Endothelial cell of umbilical vein (primary cell): ENCODE data around the gene SRSF2. TPM values are rescaled to one million over a fixed set of nuclear protein-coding genes. Genes with fewer than 3 reads are reported as not detected.

Experiments
- BruUV-seq: library from RNA; stranded (reverse); fragments of 400-500 nt; replicated peaks from 2 replicates; lab custom pipeline; 2021; lab: Mats Ljungman, UMichigan
- CTCF ChIA-PET: fragments of 300-600, 350-600 bp; sonication (Branson Sonifier 250); formaldehyde crosslinking; loops from one replicate; lab custom pipeline; 2021; ENCODE audit warnings: antibody characterized with exemption, inconsistent platforms; lab: Charles Lee
- POLR2A ChIA-PET: fragments of 300-600, 350-600 bp; sonication (Branson Sonifier 250); formaldehyde crosslinking; loops from one replicate; lab custom pipeline; 2021; ENCODE audit warnings: antibody characterized with exemption, inconsistent platforms; lab: Charles Lee
- DNase-seq: peaks from one replicate; pipeline ENCODE4 v3.0.0-alpha.2; 2011; ENCODE audit warnings: low read depth, low spot score
- FAIRE-seq: peaks from 2 replicates; lab custom pipeline; 2011; peaks lifted over from hg19 to GRCh38; lab: Jason Lieb, UNC
- H2AFZ ChIP-seq: 2 replicates; pipeline ENCODE4 v1.6.0; 2012; ENCODE audit warnings: low read depth, low read length, control low read depth, inconsistent platforms
- H3K27ac ChIP-seq: 2 replicates; pipeline ENCODE4 v1.5.1; 2011; ENCODE audit warnings: low read depth, mild to moderate bottlenecking, control low read depth, low read length, moderate library complexity; ENCODE audit not compliant: insufficient read depth
- H3K27me3 ChIP-seq, 2 experiments: 2 replicates each; pipeline versions ENCODE4 v1.6.0 to v1.6.1; 2011; ENCODE audit warnings: low read length in 2 of 2, mixed read lengths in 1 of 2; ENCODE audit not compliant: control insufficient read depth in 2 of 2, insufficient read depth in 2 of 2
- H3K36me3 ChIP-seq, 2 experiments: 2 replicates in 1 of 2; 3 replicates in 1 of 2; pipeline ENCODE4 v1.5.1; 2011; ENCODE audit warnings: low read length in 2 of 2, mild to moderate bottlenecking in 1 of 2, moderate library complexity in 1 of 2; ENCODE audit not compliant: control insufficient read depth in 2 of 2, insufficient read depth in 2 of 2; ENCODE audit errors: extremely low read depth in 1 of 2
- H3K4me1 ChIP-seq: 3 replicates; pipeline ENCODE4 v1.5.1; 2011; ENCODE audit warnings: mild to moderate bottlenecking, low read length; ENCODE audit not compliant: control insufficient read depth, insufficient read depth; ENCODE audit errors: extremely low read depth
- H3K4me2 ChIP-seq: 2 replicates; pipeline ENCODE4 v1.6.1; 2011; ENCODE audit warnings: low read length, control low read depth, mixed read lengths; ENCODE audit not compliant: insufficient read depth
- H3K4me3 ChIP-seq, 3 experiments: fragments of 200-600 bp in 1 of 3; sonication (generic), shearing (Covaris generic) in 1 of 3; replicated peaks in 1 of 3; 2 replicates each; pipeline ENCODE4 v1.5.1; 2011 to 2016; ENCODE audit warnings: control low read depth in 3 of 3, low read length in 3 of 3, mild to moderate bottlenecking in 2 of 3, inconsistent platforms in 1 of 3, low read depth in 1 of 3, moderate library complexity in 1 of 3; ENCODE audit not compliant: insufficient read depth in 1 of 3
- H3K79me2 ChIP-seq: 2 replicates; pipeline ENCODE4 v1.6.0; 2012; ENCODE audit warnings: low read length, inconsistent platforms; ENCODE audit not compliant: control insufficient read depth, insufficient read depth
- H3K9ac ChIP-seq: replicated peaks from 2 replicates; pipeline ENCODE3; 2011; ENCODE audit warnings: low read length, control low read depth; ENCODE audit not compliant: insufficient read depth; ENCODE audit errors: extremely low read depth
- H3K9me1 ChIP-seq: replicated peaks from 3 replicates; pipeline ENCODE4 v1.6.0; 2011; ENCODE audit warnings: mild to moderate bottlenecking, low read length; ENCODE audit not compliant: control insufficient read depth, insufficient read depth; ENCODE audit errors: extremely low read depth
- H3K9me3 ChIP-seq: replicated peaks from 2 replicates; pipeline ENCODE4 v1.5.1; 2012; ENCODE audit warnings: low read length, inconsistent platforms; ENCODE audit not compliant: control insufficient read depth, insufficient read depth
- H4K20me1 ChIP-seq: replicated peaks from 2 replicates; pipeline ENCODE3; 2011; ENCODE audit warnings: mild to moderate bottlenecking, low read length; ENCODE audit not compliant: control insufficient read depth, insufficient read depth; ENCODE audit errors: extremely low read depth
- CTCF ChIP-seq, 2 donors: IDR thresholded peaks; 1 replicate in 1 of 2; 2 replicates in 1 of 2; pipeline ENCODE4 v1.5.1; 2011; ENCODE audit warnings: low read length in 2 of 2, mild to moderate bottlenecking in 2 of 2, moderate library complexity in 2 of 2, control low read depth in 1 of 2, inconsistent platforms in 1 of 2, low read depth in 1 of 2; ENCODE audit not compliant: insufficient read depth in 1 of 2; ENCODE audit errors: extremely low read depth in 1 of 2
- EZH2 ChIP-seq: IDR thresholded peaks from 2 replicates; pipeline ENCODE4 v1.6.1; 2012; ENCODE audit warnings: borderline replicate concordance, low read depth, mild to moderate bottlenecking, moderate library complexity, low read length, inconsistent platforms; ENCODE audit not compliant: severe bottlenecking
- FOS ChIP-seq: IDR thresholded peaks from 2 replicates; pipeline ENCODE4 v1.6.1; 2011; ENCODE audit warnings: mild to moderate bottlenecking, low read length, moderate library complexity, borderline replicate concordance; ENCODE audit not compliant: insufficient read depth
- GATA2 ChIP-seq: IDR thresholded peaks from 2 replicates; pipeline ENCODE4 v1.7.0; 2011; ENCODE audit warnings: low read depth, mild to moderate bottlenecking, moderate library complexity, mixed read lengths, low read length; ENCODE audit not compliant: insufficient read length, insufficient read depth
- JUN ChIP-seq: IDR thresholded peaks from 2 replicates; pipeline ENCODE4 v1.6.1; 2011; ENCODE audit warnings: borderline replicate concordance, low read depth; ENCODE audit not compliant: insufficient read length, insufficient read depth
- MAX ChIP-seq: IDR thresholded peaks from 2 replicates; pipeline ENCODE4 v1.6.1; 2011; ENCODE audit not compliant: insufficient read depth, insufficient read length
- MYC ChIP-seq: IDR thresholded peaks from one replicate; pipeline ENCODE4 v1.6.1; 2011; ENCODE audit warnings: mild to moderate bottlenecking, low read depth, low read length
- POLR2A ChIP-seq: IDR thresholded peaks from 2 replicates; pipeline ENCODE4 v1.6.1; 2012; ENCODE audit warnings: low read depth, mild to moderate bottlenecking, control low read depth, low read length
- POLR2AphosphoS5 ChIP-seq: IDR thresholded peaks from 2 replicates; pipeline ENCODE4 v1.6.1; 2012; ENCODE audit warnings: low read depth, mild to moderate bottlenecking, control low read depth, low read length, moderate library complexity; ENCODE audit not compliant: insufficient read depth
- dilution Hi-C: fragments of 300-500 bp; cut with MboI; formaldehyde crosslinking; loops from one replicate; pipeline ENCODE4 v1.15.0; 2019; ENCODE audit warnings: low sequenced_read_pairs; ENCODE audit not compliant: extremely low pct_ligation_motif_present
- intact Hi-C: fragments of 100-400 bp; cut with micrococcal nuclease; formaldehyde crosslinking; loops from one replicate; pipeline ENCODE4 v1.10.0; 2022
- microRNA counts: library from miRNA; unstranded; fragments of <30 nt; microRNA quantifications from one replicate; lab custom pipeline; 2016
- microRNA-seq: library from miRNA; unstranded; fragments of <30 nt; microRNA quantifications from one replicate; pipeline ENCODE4 v1.2.0, GENCODE V29; 2021; ENCODE audit warnings: borderline number of aligned reads, borderline replicate concordance
- polyA plus RNA-seq, 4 experiments: library from polyadenylated mRNA; depleted of rRNA in 3 of 4; stranded (reverse) in 3 of 4; unstranded in 1 of 4; fragments of >200 nt; gene quantifications; 2 replicates each; pipeline versions ENCODE4 v1.2.1 to v1.2.3, GENCODE V29; 2011 to 2012; ENCODE audit warnings: missing spikeins in 1 of 4
- small RNA-seq: library from RNA; depleted of rRNA; stranded (forward); fragments of <200 nt; gene quantifications from one replicate; pipeline ENCODE3, GENCODE V24; 2012; ENCODE audit warnings: low replicate concordance, low read depth; ENCODE audit not compliant: insufficient read depth, insufficient read length
- total RNA-seq: library from RNA; stranded (reverse); gene quantifications from 2 replicates; pipeline ENCODE4 v1.2.3, GENCODE V29; 2021

SRSF2 gene
- total and polyA plus RNA-seq, 2 donors (not counting 3 experiments of a cell fraction or from before 2014, with no cell fraction given) = 283 to 307 TPM

- DNase-seq (no peak), FAIRE-seq (no peak)
- dilution Hi-C loops = no loop called here
- H3K27me3 ChIP-seq = no peaks in the 10 kb centered on the region
- H3K9me3 ChIP-seq = no peaks in the 10 kb centered on the region
- H3K9me1 ChIP-seq = no peaks in the 10 kb centered on the region
- intact Hi-C loops = no loop called here
- ChIA-PET CTCF (interaction anchor here (0.9 to 1.4 kb wide), 2 partner anchors 13 to 26 kb away, joined by 3 read pairs; no protein-coding TSS in a partner anchor), POLR2A (no interaction called here)
- no TSS peak for BruUV-seq
- no peak overlapping the region for H2AFZ ChIP-seq
- H3K79me2 ChIP-seq = no peaks in the 10 kb centered on the region
- peaks cover 0 to 7% of the 10 kb centered on the region in 2 experiments for H3K36me3 ChIP-seq
- no peak overlapping the region for H3K4me2 ChIP-seq
- no peaks in the 10 kb centered on the region for H4K20me1 ChIP-seq
- TF ChIP-seq MAX (no peak), CTCF (IDR thresholded peaks at IDR 0.05; ENCODE audit: extremely low read depth in 1 of 2, insufficient read depth in 1 of 2, low read depth in 1 of 2, low read length in 2 of 2) (no peak), EZH2 (no peak), FOS (no peak), POLR2A (no peak), POLR2AphosphoS5 (no peak), GATA2 (no peak), MYC (no peak), JUN (no peak)
- H3K27ac ChIP-seq = no peak overlapping the region
- no peak overlapping the region for H3K4me3 ChIP-seq
- peaks cover 14% of the 10 kb centered on the region for H3K4me1 ChIP-seq
- no peak overlapping the region for H3K9ac ChIP-seq
Observed at GRCh38 chr17:76684756-76685155, 52.4 kb downstream of the SRSF2 start.

MicroRNAs within 50 kb of the gene (microRNA counts, 767-probe panel; counts per million panel counts)
- 723 counts per million, percentile 96 among the panel's probes with 10 or more counts for microRNA hsa-miR-636 (lab: Ali Mortazavi, UCI)

Small RNAs within 50 kb of the gene (microRNA-seq; reads per million reads assigned to microRNA genes)
- not detected for gene MIR636

Small RNAs within 50 kb of the gene (small RNA-seq; reads per million reads assigned to genes)
- gene AC005837.3 (not detected), gene RF02271 (not detected), gene RNU6-97P (2.2 reads per million, percentile 4 among the genes with 10 or more reads in this experiment), gene RNY4P36 (not detected)

Other genes with a start within 250 kb of the SRSF2 start
- gene RHBDF2, start 235.9 kb downstream of the SRSF2 start, total RNA-seq = 38.5 and 42.6 TPM in 2 replicates
- 25.5 and 35.0 TPM in 2 replicates for gene RHBDF2, start 235.9 kb downstream of the SRSF2 start, polyA plus RNA-seq
- gene CYGB, start 199.6 kb downstream of the SRSF2 start, total RNA-seq = 0.42 and 0.91 TPM in 2 replicates
- gene CYGB, start 199.6 kb downstream of the SRSF2 start, polyA plus RNA-seq = 0.22 and 0.51 TPM in 2 replicates
- gene PRCD, start 197.3 kb downstream of the SRSF2 start, total RNA-seq = not detected in 2 replicates
- not detected in 2 replicates for gene PRCD, start 197.3 kb downstream of the SRSF2 start, polyA plus RNA-seq
- gene ST6GALNAC2, start 151.5 kb downstream of the SRSF2 start, total RNA-seq = 0.69 and 1.7 TPM in 2 replicates
- 0.59 and 0.76 TPM in 2 replicates for gene ST6GALNAC2, start 151.5 kb downstream of the SRSF2 start, polyA plus RNA-seq
- 0.55 TPM in 1 of 2 replicates, not detected in the other for gene ST6GALNAC1, start 93.6 kb downstream of the SRSF2 start, total RNA-seq
- gene ST6GALNAC1, start 93.6 kb downstream of the SRSF2 start, polyA plus RNA-seq = 0.19 and 0.25 TPM in 2 replicates
- 85.5 and 95.8 TPM in 2 replicates for gene MXRA7, start 26.4 kb downstream of the SRSF2 start, total RNA-seq
- 42.0 and 49.5 TPM in 2 replicates for gene MXRA7, start 26.4 kb downstream of the SRSF2 start, polyA plus RNA-seq
- 36.6 and 41.6 TPM in 2 replicates for gene JMJD6, start 10.7 kb downstream of the SRSF2 start, total RNA-seq
- gene JMJD6, start 10.7 kb downstream of the SRSF2 start, polyA plus RNA-seq = 18.4 and 19.8 TPM in 2 replicates
- 19.5 and 20.0 TPM in 2 replicates for gene METTL23, start 10.5 kb downstream of the SRSF2 start, total RNA-seq
- 28.9 and 33.4 TPM in 2 replicates for gene METTL23, start 10.5 kb downstream of the SRSF2 start, polyA plus RNA-seq
- gene MFSD11, start 788 bp upstream of the SRSF2 start, total RNA-seq = 27.1 and 35.2 TPM in 2 replicates
- gene MFSD11, start 788 bp upstream of the SRSF2 start, polyA plus RNA-seq = 23.5 and 24.7 TPM in 2 replicates
- 2.1 and 2.3 TPM in 2 replicates for gene MGAT5B, start 131.1 kb upstream of the SRSF2 start, total RNA-seq
- 1.7 and 1.9 TPM in 2 replicates for gene MGAT5B, start 131.1 kb upstream of the SRSF2 start, polyA plus RNA-seq